ENCODE data around the gene GNG4.
A peak's percentile ranks its signal among the peaks of the same experiment; 100 is the strongest.

Gene GNG4

GRCh38 chr1:235635938-235636662, 13.5 kb downstream of the GNG4 start:
- DNase-seq (ENCODE audit: low read depth), result no peak
- TF ChIP-seq CTCF (conservative IDR thresholded peaks at IDR 0.05; ENCODE audit: low read depth, low read length), result peak; percentile 12
- no peak overlapping the region for H3K4me3 ChIP-seq (ENCODE audit: low read depth, low read length)

GRCh38 chr1:235632506-235633401, 16.8 kb downstream of the GNG4 start:
- H3K4me3 ChIP-seq (ENCODE audit: low read depth, low read length), result peak overlapping the region; percentile 38
- DNase-seq (ENCODE audit: low read depth), result peak; percentile 54
- no peak for TF ChIP-seq CTCF (conservative IDR thresholded peaks at IDR 0.05; ENCODE audit: low read depth, low read length)

- no peak for DNase-seq (ENCODE audit: low read depth)
- TF ChIP-seq CTCF (conservative IDR thresholded peaks at IDR 0.05; ENCODE audit: low read depth, low read length), result peak; percentile 36
- no peak overlapping the region for H3K4me3 ChIP-seq (ENCODE audit: low read depth, low read length)
Measured at GRCh38 chr1:235631816-235632215, 17.8 kb downstream of the GNG4 start.

GRCh38 chr1:235628316-235629005, 21.1 kb downstream of the GNG4 start:
- H3K4me3 ChIP-seq (ENCODE audit: low read depth, low read length), result no peak overlapping the region
- no peak for TF ChIP-seq CTCF (conservative IDR thresholded peaks at IDR 0.05; ENCODE audit: low read depth, low read length)
- DNase-seq (ENCODE audit: low read depth), result no peak

GRCh38 chr1:235625831-235626230, 23.8 kb downstream of the GNG4 start:
- H3K4me3 ChIP-seq (ENCODE audit: low read depth, low read length), result no peak overlapping the region
- no peak for DNase-seq (ENCODE audit: low read depth)
- TF ChIP-seq CTCF (conservative IDR thresholded peaks at IDR 0.05; ENCODE audit: low read depth, low read length), result no peak

- TF ChIP-seq CTCF (conservative IDR thresholded peaks at IDR 0.05; ENCODE audit: low read depth, low read length), result no peak
- H3K4me3 ChIP-seq (ENCODE audit: low read depth, low read length), result no peak overlapping the region
- DNase-seq (ENCODE audit: low read depth), result no peak
Measured at GRCh38 chr1:235625340-235625739, 24.2 kb downstream of the GNG4 start.

Data from choroid plexus epithelial cell (primary cell).